Right lobe of liver (tissue), 4 donors: ENCODE measurements around the gene ARHGAP15.
A peak's percentile ranks its signal among the peaks of the same experiment; 100 is the strongest.

Experiments used
- CTCF ChIP-seq, 4 donors: fragments of 200-600 bp in 3 of 4; fragments of 450-650 bp in 1 of 4; IDR thresholded peaks; one replicate each; pipeline versions ENCODE4 v1.5.1 to v1.8.0; 2016 to 2022; ENCODE audit warnings: antibody characterized with exemption in 4 of 4, mild to moderate bottlenecking in 2 of 4
- POLR2A ChIP-seq: fragments of 450-650 bp; IDR thresholded peaks from one replicate; pipeline ENCODE4 v1.6.1; 2017; ENCODE audit warnings: antibody characterized with exemption, mild to moderate bottlenecking
- donor health status: DM: no; HTN: no; CAD: no.
- donor health status: DM: no; HTN: no; CAD: no.
- donor health status: DM: no; HTN: yes; CAD: no.

DNA sequence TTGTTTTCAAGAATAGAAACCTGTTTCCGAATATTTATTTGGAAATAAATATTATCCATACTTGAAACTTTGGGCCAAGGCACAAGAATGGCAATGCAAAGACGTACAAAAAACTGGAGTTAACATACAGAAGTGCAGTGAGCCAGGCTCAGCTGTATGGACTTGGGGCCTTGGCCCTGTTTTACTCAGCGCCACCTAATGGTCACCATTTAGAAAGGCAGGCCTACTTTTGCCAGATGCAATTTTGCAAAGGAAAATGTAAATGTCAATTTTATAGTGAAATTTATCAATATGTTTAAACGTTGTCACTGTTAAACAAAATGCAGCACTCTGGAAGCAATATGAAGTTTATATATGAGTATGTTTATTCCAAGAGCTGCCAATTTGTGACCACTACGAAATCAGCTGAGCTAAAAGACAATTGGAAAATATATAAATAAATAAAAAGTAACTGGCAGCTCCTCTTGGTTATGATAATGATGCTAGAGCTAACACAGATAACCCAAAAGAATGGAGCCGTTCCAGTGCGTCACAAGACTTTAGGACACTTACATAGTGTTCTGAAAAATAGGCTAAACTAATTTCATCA lies 155.0 kb downstream of the ARHGAP15 start:
- TF ChIP-seq CTCF (IDR thresholded peaks at IDR 0.05) (peak; percentile 27 to 71 (median 56)), POLR2A (no peak)
